ENCODE data around the gene CBX8. TPM values are rescaled to one million over a fixed set of nuclear protein-coding genes. Genes with fewer than 3 reads are reported as not detected.

CBX8 gene
- total and polyA plus RNA-seq, 2 donors from 2014 or later = 3.5 to 6.2 TPM

GRCh38 chr17:79832218-79833109 lies 35.6 kb upstream of the CBX8 start:
- Histone ChIP-seq H3K4me3 (ENCODE audit: low read length in 3 of 3) (peak overlapping the region in 1 of 3 donors; percentile 25), H3K9me3 (ENCODE audit: control insufficient read depth in 2 of 3, insufficient read depth in 1 of 3, low read length in 3 of 3) (no peaks in the 10 kb centered on the region), H3K4me1 (ENCODE audit: control insufficient read depth in 2 of 3, insufficient read depth in 2 of 3, low read depth in 1 of 3, low read length in 3 of 3) (peaks cover 0 to 13% (median 10%) of the 10 kb centered on the region in 3 donors), H3K27ac (ENCODE audit: low read depth in 2 of 2, low read length in 2 of 2) (peak overlapping the region in 1 of 2 donors; percentile 28), H3K36me3 (ENCODE audit: control insufficient read depth in 2 of 3, insufficient read depth in 3 of 3, low read length in 3 of 3) (peaks cover 0 to 6% (median 0%) of the 10 kb centered on the region in 3 donors), H3K27me3 (ENCODE audit: control insufficient read depth, insufficient read depth, low read length) (no peaks in the 10 kb centered on the region), H3K9ac (ENCODE audit: low read length in 3 of 3) (no peak overlapping the region)
- TF ChIP-seq, protein P1, sequence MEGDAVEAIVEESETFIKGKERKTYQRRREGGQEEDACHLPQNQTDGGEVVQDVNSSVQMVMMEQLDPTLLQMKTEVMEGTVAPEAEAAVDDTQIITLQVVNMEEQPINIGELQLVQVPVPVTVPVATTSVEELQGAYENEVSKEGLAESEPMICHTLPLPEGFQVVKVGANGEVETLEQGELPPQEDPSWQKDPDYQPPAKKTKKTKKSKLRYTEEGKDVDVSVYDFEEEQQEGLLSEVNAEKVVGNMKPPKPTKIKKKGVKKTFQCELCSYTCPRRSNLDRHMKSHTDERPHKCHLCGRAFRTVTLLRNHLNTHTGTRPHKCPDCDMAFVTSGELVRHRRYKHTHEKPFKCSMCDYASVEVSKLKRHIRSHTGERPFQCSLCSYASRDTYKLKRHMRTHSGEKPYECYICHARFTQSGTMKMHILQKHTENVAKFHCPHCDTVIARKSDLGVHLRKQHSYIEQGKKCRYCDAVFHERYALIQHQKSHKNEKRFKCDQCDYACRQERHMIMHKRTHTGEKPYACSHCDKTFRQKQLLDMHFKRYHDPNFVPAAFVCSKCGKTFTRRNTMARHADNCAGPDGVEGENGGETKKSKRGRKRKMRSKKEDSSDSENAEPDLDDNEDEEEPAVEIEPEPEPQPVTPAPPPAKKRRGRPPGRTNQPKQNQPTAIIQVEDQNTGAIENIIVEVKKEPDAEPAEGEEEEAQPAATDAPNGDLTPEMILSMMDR (IDR thresholded peaks at IDR 0.05; ENCODE audit: borderline replicate concordance, extremely low read depth, insufficient read depth) = no peak
- DNase-seq = peak; percentile 81 to 87 (median 86)
- FAIRE-seq = no peak
- intact Hi-C loops (cut with DNase I) = no loop called here

- intact Hi-C loops (cut with DNase I) = no loop called here
- Histone ChIP-seq H3K9ac (ENCODE audit: low read length in 3 of 3) (peak overlapping the region in 1 of 3 donors; percentile 15), H3K36me3 (ENCODE audit: control insufficient read depth in 2 of 3, insufficient read depth in 3 of 3, low read length in 3 of 3) (peaks cover 0 to 6% (median 0%) of the 10 kb centered on the region in 3 donors), H3K4me3 (ENCODE audit: low read length in 3 of 3) (peak overlapping the region in 1 of 3 donors; percentile 25), H3K4me1 (ENCODE audit: control insufficient read depth in 2 of 3, insufficient read depth in 2 of 3, low read depth in 1 of 3, low read length in 3 of 3) (peaks cover 0 to 14% (median 5%) of the 10 kb centered on the region in 3 donors), H3K27me3 (ENCODE audit: control insufficient read depth, insufficient read depth, low read length) (peaks cover 2% of the 10 kb centered on the region), H3K9me3 (ENCODE audit: control insufficient read depth in 2 of 3, insufficient read depth in 1 of 3, low read length in 3 of 3) (no peaks in the 10 kb centered on the region), H3K27ac (ENCODE audit: low read depth in 2 of 2, low read length in 2 of 2) (peak overlapping the region in 1 of 2 donors; percentile 57)
- DNase-seq (peak; percentile 48 to 93 (median 82)), FAIRE-seq (no peak)
- TF ChIP-seq, protein P1 (IDR thresholded peaks at IDR 0.05; ENCODE audit: borderline replicate concordance, extremely low read depth, insufficient read depth) = no peak
These were observed 34.7 kb upstream of the CBX8 start for GRCh38 chr17:79831265-79832217.

DNA sequence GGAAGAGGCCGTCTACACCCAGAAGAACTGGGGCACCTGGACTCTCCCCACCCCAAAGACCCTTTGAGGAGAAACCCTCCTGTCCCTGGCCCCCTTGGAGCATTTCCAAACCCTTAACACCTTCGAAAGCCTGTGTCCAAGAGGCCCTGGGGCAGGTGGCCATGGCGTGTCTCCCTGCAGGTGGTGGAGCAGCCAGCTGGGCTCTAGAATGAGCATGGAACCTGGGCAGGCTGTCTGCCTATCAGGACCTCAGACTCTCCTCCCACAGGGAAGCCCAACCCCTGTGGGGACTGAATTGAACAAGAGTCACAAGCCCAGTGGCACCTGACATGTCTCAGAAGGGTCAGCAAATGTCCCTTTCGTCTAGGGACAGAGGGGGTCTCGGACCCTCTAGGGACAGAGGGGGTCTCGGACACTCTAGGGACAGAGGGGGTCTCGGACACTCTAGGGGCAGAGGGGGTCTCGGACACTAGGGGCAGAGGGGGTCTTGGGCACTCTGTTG lies 33.9 kb upstream of the CBX8 start:
- no peaks in the 10 kb centered on the region for H3K9me3 ChIP-seq (ENCODE audit: control insufficient read depth in 2 of 3, insufficient read depth in 1 of 3, low read length in 3 of 3)
- peaks cover 0 to 6% (median 0%) of the 10 kb centered on the region in 3 donors for H3K36me3 ChIP-seq (ENCODE audit: control insufficient read depth in 2 of 3, insufficient read depth in 3 of 3, low read length in 3 of 3)
- intact Hi-C loops (cut with DNase I) = no loop called here
- DNase-seq (no peak), FAIRE-seq (no peak)
- H3K27me3 ChIP-seq (ENCODE audit: control insufficient read depth, insufficient read depth, low read length) = peaks cover 2% of the 10 kb centered on the region
- H3K4me3 ChIP-seq (ENCODE audit: low read length in 3 of 3) = no peak overlapping the region
- peaks cover 0 to 9% (median 5%) of the 10 kb centered on the region in 3 donors for H3K4me1 ChIP-seq (ENCODE audit: control insufficient read depth in 2 of 3, insufficient read depth in 2 of 3, low read depth in 1 of 3, low read length in 3 of 3)
- H3K27ac ChIP-seq (ENCODE audit: low read depth in 2 of 2, low read length in 2 of 2) = no peak overlapping the region
- no peak overlapping the region for H3K9ac ChIP-seq (ENCODE audit: low read length in 3 of 3)
- TF ChIP-seq, protein P1 (IDR thresholded peaks at IDR 0.05; ENCODE audit: borderline replicate concordance, extremely low read depth, insufficient read depth) = no peak

All from kidney (tissue), 14 donors.